ENCODE results near the gene PTPRG. TPM values are rescaled to one million over a fixed set of nuclear protein-coding genes. Genes with fewer than 3 reads are reported as not detected.

Gene PTPRG
- total and polyA plus RNA-seq, 7 donors, result 0.69 to 76.3 (median 62.7) TPM

DNA sequence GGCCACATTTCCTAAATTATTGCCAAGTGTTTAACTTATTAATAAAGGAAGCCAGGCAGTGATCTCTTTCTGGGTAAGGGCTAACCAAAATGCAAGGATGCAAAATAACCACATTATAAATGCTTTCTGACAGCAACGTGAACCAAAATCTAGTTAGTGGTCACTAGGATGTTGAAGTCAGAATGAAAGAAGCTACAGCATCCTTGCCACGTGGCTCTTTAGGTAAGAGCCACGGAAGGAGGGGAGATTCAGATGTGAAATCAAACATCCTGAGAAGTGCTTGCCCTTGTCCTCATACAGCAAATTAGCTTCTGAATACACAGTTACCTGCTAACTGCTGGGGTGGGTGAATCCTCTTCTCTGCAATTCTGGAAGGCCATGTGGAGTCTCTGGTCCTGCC, 565.7 kb downstream of the PTPRG start:
- H3K27me3 ChIP-seq, result no peaks in the 10 kb centered on the region
- DNase-seq, result no peak
- H3K4me1 ChIP-seq, result peaks cover 0 to 15% (median 9%) of the 10 kb centered on the region in 4 donors
- no peak overlapping the region for H3K4me3 ChIP-seq
- no peak for TF ChIP-seq POLR2A (IDR thresholded peaks at IDR 0.05)
- no peak for TF ChIP-seq EP300 (IDR thresholded peaks at IDR 0.05)
- TF ChIP-seq, protein P1, sequence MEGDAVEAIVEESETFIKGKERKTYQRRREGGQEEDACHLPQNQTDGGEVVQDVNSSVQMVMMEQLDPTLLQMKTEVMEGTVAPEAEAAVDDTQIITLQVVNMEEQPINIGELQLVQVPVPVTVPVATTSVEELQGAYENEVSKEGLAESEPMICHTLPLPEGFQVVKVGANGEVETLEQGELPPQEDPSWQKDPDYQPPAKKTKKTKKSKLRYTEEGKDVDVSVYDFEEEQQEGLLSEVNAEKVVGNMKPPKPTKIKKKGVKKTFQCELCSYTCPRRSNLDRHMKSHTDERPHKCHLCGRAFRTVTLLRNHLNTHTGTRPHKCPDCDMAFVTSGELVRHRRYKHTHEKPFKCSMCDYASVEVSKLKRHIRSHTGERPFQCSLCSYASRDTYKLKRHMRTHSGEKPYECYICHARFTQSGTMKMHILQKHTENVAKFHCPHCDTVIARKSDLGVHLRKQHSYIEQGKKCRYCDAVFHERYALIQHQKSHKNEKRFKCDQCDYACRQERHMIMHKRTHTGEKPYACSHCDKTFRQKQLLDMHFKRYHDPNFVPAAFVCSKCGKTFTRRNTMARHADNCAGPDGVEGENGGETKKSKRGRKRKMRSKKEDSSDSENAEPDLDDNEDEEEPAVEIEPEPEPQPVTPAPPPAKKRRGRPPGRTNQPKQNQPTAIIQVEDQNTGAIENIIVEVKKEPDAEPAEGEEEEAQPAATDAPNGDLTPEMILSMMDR (IDR thresholded peaks at IDR 0.05), result no peak
- TF ChIP-seq POLR2AphosphoS5 (IDR thresholded peaks at IDR 0.05), result no peak
- no peak overlapping the region for H3K27ac ChIP-seq
- 89 to 92% methylated on average over 3 of the region's 3 CpGs for WGBS, 2 donors
- no peaks in the 10 kb centered on the region for H3K36me3 ChIP-seq
- intact Hi-C loops (cut with DNase I), result no loop called here
- H3K9me3 ChIP-seq, result peaks cover 0 to 4% (median 0%) of the 10 kb centered on the region in 4 donors

DNA sequence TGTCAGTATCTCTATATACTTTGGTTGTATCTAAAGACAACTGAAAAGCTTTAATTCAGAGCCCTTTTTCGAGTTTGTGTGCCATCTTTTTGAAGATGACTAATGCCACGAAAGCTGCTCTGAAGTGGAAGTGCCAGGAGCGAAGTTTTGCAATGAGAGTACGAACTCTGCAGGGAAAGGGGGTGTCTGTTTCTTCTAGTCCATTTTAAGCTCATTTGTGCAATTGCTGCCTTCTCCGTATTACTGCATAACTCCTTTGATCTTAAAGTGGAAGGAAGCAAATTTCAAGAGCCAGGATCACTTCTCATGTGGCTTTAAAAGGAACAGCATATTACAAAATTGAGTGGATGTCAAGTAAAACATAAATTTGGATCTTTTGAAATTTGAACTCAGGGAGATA, 566.7 kb downstream of the PTPRG start:
- intact Hi-C loops (cut with DNase I), result no loop called here
- H3K27ac ChIP-seq, result no peak overlapping the region
- peaks cover 0 to 22% (median 18%) of the 10 kb centered on the region in 4 donors for H3K4me1 ChIP-seq
- H3K27me3 ChIP-seq, result no peaks in the 10 kb centered on the region
- no peak overlapping the region for H3K4me3 ChIP-seq
- WGBS, 2 donors, result 86 to 94% methylated on average over 5 of the region's 5 CpGs
- H3K9me3 ChIP-seq, result peaks cover 0 to under 1% (median 0%) of the 10 kb centered on the region in 4 donors
- no peak for TF ChIP-seq POLR2A (IDR thresholded peaks at IDR 0.05)
- no peak for TF ChIP-seq EP300 (IDR thresholded peaks at IDR 0.05)
- TF ChIP-seq, protein P1 (IDR thresholded peaks at IDR 0.05), result no peak
- TF ChIP-seq POLR2AphosphoS5 (IDR thresholded peaks at IDR 0.05), result no peak
- DNase-seq, result no peak
- no peaks in the 10 kb centered on the region for H3K36me3 ChIP-seq

DNA sequence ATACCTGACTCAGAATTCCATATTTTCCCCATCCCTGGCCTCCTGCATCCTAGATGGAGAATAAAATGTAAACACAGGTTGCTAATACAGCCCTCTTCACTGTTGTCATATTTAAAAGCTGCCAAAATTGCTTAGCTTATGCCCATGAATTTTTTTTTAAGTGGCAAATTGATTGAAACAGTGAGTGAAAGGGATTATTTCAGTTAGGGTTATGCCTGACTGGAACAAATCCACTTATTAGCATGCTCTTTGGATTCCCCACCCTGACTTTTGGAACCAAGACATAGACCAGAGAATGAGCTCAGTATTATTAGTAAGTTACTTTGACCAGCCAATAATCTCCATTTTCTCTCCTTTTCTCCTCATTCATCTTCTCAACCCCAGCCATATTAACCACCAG, 567.3 kb downstream of the PTPRG start:
- intact Hi-C loops (cut with DNase I), result no loop called here
- no peak for DNase-seq
- TF ChIP-seq POLR2A (IDR thresholded peaks at IDR 0.05) (no peak), POLR2AphosphoS5 (IDR thresholded peaks at IDR 0.05) (no peak), EP300 (IDR thresholded peaks at IDR 0.05) (no peak)
- TF ChIP-seq, protein P1 (IDR thresholded peaks at IDR 0.05), result no peak
- H3K36me3 ChIP-seq, result no peaks in the 10 kb centered on the region
- H3K27me3 ChIP-seq, result no peaks in the 10 kb centered on the region
- no peaks in the 10 kb centered on the region for H3K9me3 ChIP-seq
- H3K4me1 ChIP-seq, result peaks cover 0 to 27% (median 19%) of the 10 kb centered on the region in 4 donors
- H3K4me3 ChIP-seq, result no peak overlapping the region
- H3K27ac ChIP-seq, result no peak overlapping the region

DNA sequence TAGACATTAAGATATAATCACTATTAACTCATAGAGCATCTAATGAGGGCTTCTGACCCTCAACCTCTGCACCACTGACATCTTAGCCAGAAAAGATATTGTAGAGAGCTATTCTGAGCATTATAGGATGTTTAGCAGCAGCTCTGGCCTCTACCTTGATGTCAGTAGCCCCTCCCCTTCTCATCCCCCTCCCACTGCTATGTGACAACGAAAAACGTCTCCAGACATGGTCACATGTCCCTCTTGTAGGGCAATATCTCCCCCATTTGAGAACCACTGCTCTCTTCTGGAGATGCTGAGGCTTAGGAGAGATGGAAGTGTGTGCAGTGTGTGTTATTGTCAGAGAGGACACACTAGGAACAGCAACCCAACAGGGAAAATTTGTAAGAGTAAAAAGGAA, 569.7 kb downstream of the PTPRG start:
- WGBS, 2 donors, result 15 to 54% methylated on average over 2 of the region's 2 CpGs
- peaks cover 0 to 32% (median 19%) of the 10 kb centered on the region in 4 donors for H3K4me1 ChIP-seq
- H3K27ac ChIP-seq, result no peak overlapping the region

More for the DNA sequence above, 569.7 kb downstream of the PTPRG start:
- DNase-seq, result no peak
- Histone ChIP-seq H3K9me3 (no peaks in the 10 kb centered on the region), H3K36me3 (no peaks in the 10 kb centered on the region), H3K27me3 (no peaks in the 10 kb centered on the region), H3K4me3 (no peak overlapping the region)
- TF ChIP-seq POLR2A (IDR thresholded peaks at IDR 0.05), result no peak
- TF ChIP-seq, protein P1 (IDR thresholded peaks at IDR 0.05), result no peak
- no peak for TF ChIP-seq POLR2AphosphoS5 (IDR thresholded peaks at IDR 0.05)
- TF ChIP-seq EP300 (IDR thresholded peaks at IDR 0.05), result no peak
- intact Hi-C loops (cut with DNase I), result no loop called here
